Measurements from ENCODE around the gene HGFAC. TPM values are rescaled to one million over a fixed set of nuclear protein-coding genes. Genes with fewer than 3 reads are reported as not detected.

HGFAC gene
- total RNA-seq, 1 experiment from 2014 or later: 0.37 TPM

DNA sequence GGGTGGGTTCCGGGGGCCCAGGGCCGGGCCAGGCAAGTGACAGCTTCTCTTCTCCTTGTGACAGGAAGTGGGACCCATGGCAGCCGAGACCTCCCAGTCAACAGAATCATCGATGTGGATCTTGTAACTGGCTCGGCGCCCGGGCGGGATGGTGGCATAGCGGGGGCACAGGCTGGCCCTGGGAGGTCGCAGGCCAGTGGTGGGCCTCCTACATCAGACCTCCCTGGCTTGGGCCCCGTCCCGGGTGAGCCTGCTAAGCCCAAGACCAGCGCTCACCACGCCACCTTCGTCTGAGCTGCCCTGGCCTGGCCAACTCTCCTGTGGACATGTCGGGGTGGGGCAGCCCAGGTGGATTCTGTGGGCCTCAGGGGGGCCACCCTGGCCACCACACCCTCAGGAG lies 2.4 kb upstream of the HGFAC start:
- no peaks in the 10 kb centered on the region; the same call in 1 of the 2 replicates for H3K27me3 Mint-ChIP-seq (ENCODE audit: low read depth)
- H2BK120ac ChIP-seq (ENCODE audit: low read depth, low read length, poor library complexity, severe bottlenecking): no peak overlapping the region
- no peak overlapping the region for H3T11ph ChIP-seq (ENCODE audit: low read length)
- H3K4me1 ChIP-seq (ENCODE audit: insufficient read depth, low read length): no peaks in the 10 kb centered on the region
- H3K18ac ChIP-seq (ENCODE audit: insufficient read length, low read depth, low read length): no peak overlapping the region
- no peaks in the 10 kb centered on the region for H3K79me2 ChIP-seq (ENCODE audit: insufficient read depth, low read length)
- H2BK15ac ChIP-seq (ENCODE audit: low read depth, low read length): no peak overlapping the region
- no peak overlapping the region for H4K8ac ChIP-seq (replicated peaks; ENCODE audit: insufficient read length, low read depth, low read length)
- H4K20me1 ChIP-seq (ENCODE audit: control insufficient read depth, insufficient read depth, insufficient read length): no peaks in the 10 kb centered on the region
- H4K91ac ChIP-seq (ENCODE audit: insufficient read length, low read depth, low read length): no peak overlapping the region
- H3K79me1 ChIP-seq (ENCODE audit: insufficient read depth, low read depth, low read length, poor library complexity, severe bottlenecking): no peaks in the 10 kb centered on the region
- no peaks in the 10 kb centered on the region for H3K27me3 ChIP-seq (ENCODE audit: insufficient read depth, low read length)
- H3K9ac ChIP-seq (ENCODE audit: extremely low read depth, insufficient read length, low read length): no peak overlapping the region
- DNase-seq: no peak
- H3K23ac ChIP-seq (ENCODE audit: insufficient read length, low read depth, low read length): no peak overlapping the region
- no peak overlapping the region; the same call in 1 of the 2 replicates for H3K14ac ChIP-seq (ENCODE audit: insufficient read depth, low read length)
- peaks cover 2 to 12% of the 10 kb centered on the region in 2 experiments; a peak in 3 of 4 replicates for H3K4me1 Mint-ChIP-seq
- no peak overlapping the region for H4K5ac ChIP-seq (ENCODE audit: insufficient read length, low read depth, low read length)
- no peak overlapping the region for H3K27ac Mint-ChIP-seq
- H2AFZ ChIP-seq (ENCODE audit: low read length): no peak overlapping the region
- no peak overlapping the region for H3K27ac ChIP-seq (ENCODE audit: insufficient read length, low read depth, low read length)
- no peak overlapping the region for H3K4me2 ChIP-seq (ENCODE audit: insufficient read depth, insufficient read length, low read length)
- no peak overlapping the region for H2AK5ac ChIP-seq (ENCODE audit: insufficient read length, low read length)
- no peak overlapping the region for H3K4me3 Mint-ChIP-seq
- H2BK5ac ChIP-seq (ENCODE audit: insufficient read length, low read length): no peak overlapping the region
- H3K23me2 ChIP-seq (ENCODE audit: insufficient read length, low read depth, low read length, poor library complexity, severe bottlenecking): no peaks in the 10 kb centered on the region
- no peaks in the 10 kb centered on the region for H3K9me3 Mint-ChIP-seq
- WGBS (ENCODE audit: extremely low coverage, insufficient read length, low lambda C conversion rate): no CpG with 5 or more reads among the region's 16 CpGs
- H3K4ac ChIP-seq (ENCODE audit: low read depth, low read length): no peak overlapping the region
- no peak for TF ChIP-seq CTCF (conservative IDR thresholded peaks at IDR 0.05)
- no peak overlapping the region for H3K56ac ChIP-seq (ENCODE audit: insufficient read length, low read depth, low read length)
- H2BK12ac ChIP-seq (ENCODE audit: insufficient read length, low read depth, low read length): no peak overlapping the region
- H3K36me3 Mint-ChIP-seq (ENCODE audit: insufficient read depth in 1 of 3, low read depth in 3 of 3): no peaks in the 10 kb centered on the region
- no peak overlapping the region for H2BK20ac ChIP-seq (ENCODE audit: low read depth, low read length, poor library complexity, severe bottlenecking)
- no peaks in the 10 kb centered on the region for H3K9me3 ChIP-seq (ENCODE audit: control insufficient read depth, low read depth, low read length)

Measured in H9 (cell line).